Activated CD8-positive, alpha-beta memory T cell treated with anti-CD3 and anti-CD28 coated beads, Interleukin-2, amount 50 U/mL, for 48 hours (primary cell): ENCODE results near the gene ZNF735.
A peak's percentile ranks its signal among the peaks of the same experiment; 100 is the strongest.
"Not testable (repeated sequence)": the region's sequence is repeated elsewhere in the genome, so short reads cannot be mapped to it uniquely, and the experiment has no call there.

Experiments
- DNase-seq: peaks from one replicate; pipeline ENCODE4 v3.0.0-alpha.2; 2020

ZNF735 gene

DNA sequence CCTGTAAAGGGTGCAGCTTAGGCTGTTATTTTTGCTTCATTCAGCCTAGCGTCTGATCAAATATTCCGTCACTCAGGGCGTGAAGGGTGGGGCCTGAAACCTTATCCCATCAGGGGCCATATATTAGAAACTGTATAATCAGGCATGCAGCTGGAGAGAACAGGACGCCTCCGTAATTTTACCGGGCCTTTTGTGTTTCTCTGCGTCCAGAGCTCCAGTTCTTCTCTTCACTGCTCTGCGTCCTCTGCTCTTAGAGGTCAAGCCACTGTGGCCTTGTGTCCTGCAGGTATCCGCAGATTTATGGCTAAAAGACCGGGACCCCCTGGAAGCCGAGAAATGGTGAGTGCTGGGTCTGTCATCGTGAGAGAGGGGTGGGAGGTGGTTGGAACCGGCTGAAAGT is at the start of gene ZNF735:
ZNF735 (plus strand) TSS at position 301 of the 400 bp plus-strand sequence; CDS start at position 301, 0 bp downstream.
- no peak for DNase-seq

DNA sequence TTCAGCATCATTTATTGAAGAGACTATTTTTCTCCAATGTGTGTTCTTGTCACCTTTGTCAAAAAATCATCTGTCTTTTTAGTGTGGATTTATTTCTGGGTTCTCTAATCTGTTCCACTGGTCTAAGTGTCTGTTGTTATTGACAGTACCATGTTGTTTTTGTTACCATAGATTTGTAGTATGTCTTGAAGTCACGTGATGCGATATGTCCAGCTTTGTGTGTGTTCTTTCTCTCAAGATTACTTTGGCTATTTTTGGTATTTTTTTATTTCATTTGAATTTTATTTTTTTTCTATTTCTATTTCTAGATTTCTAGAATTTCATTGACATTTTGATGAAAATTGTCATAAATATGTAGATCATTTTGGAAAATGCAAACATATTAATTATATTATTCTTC is 36.0 kb upstream of the ZNF735 start:
- not testable (repeated sequence) for DNase-seq

DNA sequence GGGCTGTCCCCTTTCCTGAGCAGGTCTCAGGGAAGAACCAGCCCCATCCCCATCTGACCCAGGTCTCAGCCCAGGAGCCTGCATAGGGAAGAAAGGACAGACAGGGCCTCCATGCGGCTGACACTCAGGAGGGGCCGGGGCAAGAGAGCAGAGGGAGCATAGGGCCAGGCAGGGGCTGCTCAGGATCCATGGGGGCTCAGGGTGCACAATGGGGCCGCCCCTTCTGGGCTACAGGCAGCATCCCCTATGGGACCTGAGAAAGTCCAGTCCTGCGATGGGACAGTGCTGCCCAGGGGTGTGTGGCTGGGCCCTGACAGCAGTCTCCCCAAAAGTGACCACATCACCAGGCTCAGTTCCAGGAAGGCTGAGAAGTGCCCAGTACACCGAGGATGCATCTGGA is 32.7 kb upstream of the ZNF735 start:
- no peak for DNase-seq

DNA sequence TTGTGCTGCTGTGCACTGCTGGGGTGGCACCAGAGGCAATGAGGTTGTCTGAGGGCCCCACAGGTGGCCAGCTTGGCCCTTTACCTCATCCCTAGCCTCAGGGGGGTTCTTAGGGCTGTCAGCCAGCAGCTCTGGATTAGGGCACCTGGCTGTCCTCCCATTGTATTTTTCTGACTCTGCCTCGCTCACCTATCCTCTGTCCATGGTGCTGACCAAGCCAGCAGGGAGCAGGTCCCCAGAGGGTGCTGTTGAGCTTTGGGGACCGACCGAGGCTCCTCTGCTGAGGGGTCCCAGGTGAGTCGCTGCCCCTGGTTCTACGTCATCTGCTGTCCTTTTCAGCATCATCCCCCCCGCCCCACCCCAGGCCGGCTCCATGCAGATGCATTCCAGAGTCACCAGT is 32.1 kb upstream of the ZNF735 start:
- DNase-seq = no peak

DNA sequence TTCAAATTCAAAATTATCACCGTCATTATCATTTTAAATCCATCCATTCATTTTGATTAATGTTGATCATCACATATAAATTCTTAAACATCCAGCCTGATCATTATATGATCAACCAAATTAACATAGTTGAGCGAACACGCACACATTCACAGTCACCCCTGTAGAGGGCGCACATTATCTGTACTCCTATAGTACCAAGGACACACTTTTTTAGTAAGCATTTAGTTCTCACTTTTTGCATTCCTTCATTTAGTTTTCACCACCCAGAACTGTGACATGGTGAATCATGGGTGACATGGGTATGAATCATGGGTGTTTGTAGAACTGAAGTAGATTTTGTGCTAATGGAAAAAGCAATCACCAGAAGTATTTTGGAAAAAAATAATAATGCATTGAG is 26.0 kb upstream of the ZNF735 start:
- no peak for DNase-seq

DNA sequence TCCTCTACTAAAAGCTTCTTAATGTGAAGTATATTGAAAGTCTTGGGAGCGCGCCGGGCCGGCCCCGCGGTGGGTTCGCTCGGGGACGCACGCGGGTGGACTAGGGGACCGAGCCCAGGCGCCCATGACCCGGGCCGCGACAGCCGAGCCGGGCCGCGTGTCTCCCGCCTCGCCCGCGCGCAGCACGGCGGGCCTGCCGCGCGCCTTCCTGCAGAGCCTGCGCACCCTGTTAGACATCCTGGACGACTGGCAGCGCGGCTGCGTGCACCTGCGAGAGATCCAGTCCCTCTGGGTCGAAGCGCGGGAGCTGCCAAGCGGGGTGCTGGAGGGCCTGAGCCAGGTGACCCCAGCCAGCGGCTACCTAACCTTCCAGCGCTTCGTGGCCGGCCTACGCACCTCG is 25.4 kb upstream of the ZNF735 start:
- no peak for DNase-seq

DNA sequence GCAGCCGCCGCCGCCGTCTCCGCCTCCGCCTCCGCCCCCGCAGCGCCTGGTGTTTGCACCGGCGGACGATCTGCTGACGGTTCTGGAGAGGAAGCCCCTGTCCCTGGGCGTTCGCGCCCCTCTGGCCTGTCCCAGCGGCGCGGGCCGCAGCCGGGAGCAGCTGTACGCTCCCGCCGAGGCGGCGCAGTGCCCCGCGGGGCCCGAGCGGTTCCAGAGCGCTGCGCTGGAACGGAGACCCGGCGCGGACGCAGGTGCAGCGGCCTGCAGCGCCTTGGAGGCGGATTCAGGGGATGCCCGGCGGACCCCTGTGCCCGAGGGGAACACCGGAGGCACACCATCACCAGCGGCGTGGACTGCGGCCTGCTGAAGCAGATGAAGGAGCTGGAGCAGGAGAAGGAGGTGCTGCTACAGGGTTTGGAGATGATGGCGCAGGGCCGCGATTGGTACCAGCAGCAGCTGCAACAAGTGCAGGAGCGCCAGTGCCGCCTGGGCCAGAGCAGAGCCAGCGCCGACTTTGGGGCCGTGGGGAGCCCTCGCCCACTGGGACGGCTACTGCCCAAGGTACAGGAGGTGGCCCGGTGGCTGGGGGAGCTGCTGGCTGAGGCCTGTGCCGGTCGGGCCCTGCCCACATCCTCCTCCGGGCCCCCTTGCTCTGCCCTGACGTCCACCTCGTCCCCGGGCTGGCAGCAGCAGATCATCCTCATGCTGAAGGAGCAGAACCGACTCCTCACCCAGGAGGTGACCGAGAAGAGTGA is 24.8 kb upstream of the ZNF735 start:
- no peak for DNase-seq

DNA sequence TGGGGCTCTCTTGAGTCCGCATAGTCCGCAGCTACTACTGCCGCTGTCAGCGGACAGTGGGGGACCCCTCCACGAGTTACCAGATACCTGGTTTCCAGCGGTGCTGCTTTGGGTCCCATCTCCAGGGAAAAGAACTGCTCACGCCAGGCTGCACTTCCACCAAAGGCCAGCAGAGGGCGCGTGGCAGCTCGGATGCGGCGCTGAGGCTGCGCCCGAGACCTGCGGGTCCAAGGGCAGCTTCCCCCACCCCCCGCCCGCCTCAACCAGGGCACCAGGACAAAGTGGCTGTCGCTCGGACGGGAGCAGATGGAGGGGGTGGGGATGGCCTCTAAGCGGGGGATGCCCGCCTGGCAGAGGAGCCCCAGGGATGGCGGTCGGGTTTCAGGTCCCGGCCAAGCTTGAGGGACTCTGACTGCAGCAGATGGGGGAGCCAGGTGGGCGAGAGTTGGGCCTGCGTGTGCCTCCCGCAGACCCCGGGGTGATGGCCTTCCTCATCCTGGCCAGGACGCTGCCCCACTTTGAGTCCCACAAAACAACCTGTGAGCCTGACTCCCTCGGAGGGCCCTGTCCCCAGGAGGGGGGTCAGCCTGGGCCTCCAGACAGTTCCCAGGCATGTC is 23.8 kb upstream of the ZNF735 start:
- peak; percentile 84 for DNase-seq

DNA sequence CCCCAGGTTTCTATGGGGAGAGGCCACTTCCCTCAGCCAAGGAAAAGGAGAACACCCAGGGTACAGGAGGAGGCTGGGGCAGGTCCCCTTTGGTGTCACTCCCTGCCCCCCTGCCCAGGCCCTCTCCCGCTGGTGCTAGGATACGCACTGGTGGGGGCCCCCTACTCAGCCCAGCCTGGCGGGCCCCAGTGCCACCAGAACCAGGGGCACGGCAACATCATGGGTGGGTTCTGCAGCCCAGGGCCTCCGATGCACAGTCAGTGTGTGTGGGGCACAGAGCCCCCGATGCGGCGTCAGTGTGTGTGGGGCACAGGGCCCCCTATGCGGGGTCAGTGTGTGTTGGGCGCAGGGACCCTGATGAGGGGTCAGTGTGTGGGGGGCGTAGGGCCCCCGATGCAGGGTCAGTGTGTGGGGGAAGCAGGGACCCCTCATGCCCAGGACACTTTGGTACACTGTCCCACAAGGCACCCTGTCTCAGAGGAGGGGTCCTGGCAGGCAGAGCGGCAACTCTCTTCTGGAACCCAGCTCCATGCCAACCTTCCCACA is 23.1 kb upstream of the ZNF735 start:
- DNase-seq = no peak

DNA sequence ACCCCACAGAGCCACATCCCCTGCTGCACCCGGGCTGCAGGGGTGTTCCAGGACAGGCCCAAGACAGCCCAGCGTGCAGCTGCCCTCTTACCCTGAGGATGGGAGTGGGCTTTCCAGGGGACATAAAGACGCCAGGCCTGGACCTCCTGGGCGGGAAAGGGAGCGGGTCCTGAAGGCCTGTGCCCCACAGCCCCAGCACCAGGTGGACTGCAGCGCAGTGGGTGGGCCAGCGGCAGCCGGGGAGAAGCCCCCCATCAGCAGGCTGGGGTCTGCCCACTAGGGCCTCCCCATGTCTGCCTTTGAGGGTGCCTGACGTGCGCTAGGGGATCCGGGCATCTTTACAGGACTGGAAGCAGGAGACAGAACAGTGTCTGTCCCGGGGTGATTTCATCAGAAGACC is 22.6 kb upstream of the ZNF735 start:
- DNase-seq = no peak

DNA sequence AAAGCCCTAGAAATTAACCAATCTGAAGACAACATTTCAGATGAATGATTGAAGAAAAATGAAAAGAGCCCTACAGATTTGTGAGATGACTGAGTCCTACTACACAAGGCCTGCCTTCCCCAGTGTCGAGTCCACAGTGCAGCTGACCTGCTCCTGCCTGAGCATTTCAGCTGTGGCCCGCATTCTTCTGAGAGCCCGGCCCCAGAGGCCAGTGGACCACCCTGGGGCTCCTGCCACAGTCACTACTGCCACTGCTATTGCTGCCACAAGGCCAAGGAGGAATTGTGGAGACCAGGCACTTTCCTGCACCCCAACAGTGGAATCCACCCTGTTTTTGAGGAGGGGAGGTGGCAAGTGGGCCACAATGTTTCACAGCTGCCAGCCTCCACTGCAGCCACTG is 19.6 kb upstream of the ZNF735 start:
- no peak for DNase-seq

DNA sequence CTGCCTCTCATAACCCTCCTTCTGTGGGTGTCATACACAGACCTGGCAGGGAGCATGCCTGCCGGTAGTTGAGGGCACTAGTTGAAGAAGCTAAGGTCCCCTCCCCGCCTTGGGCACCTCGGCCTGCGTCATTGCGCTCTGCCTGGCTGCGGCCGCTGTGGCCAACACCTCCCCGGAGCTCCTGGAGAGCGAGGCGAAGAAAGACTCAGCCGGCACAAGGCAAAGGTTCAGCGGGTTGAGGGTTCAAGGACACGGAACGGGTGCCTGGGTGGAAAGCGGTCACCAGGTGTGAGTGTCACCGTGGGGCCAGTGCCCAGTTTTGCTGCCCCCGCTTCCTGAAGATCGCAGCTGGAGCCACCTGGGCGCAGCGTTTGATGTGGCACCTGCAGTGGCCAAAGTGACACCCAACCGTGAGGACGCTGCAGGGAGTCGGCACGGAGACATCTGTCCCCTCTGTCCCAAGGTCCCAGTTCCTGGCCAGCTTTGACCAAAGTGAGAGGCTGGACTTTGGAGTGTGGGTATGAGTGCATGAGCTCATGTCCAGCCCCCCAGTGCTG is 14.8 kb upstream of the ZNF735 start:
- DNase-seq = no peak

DNA sequence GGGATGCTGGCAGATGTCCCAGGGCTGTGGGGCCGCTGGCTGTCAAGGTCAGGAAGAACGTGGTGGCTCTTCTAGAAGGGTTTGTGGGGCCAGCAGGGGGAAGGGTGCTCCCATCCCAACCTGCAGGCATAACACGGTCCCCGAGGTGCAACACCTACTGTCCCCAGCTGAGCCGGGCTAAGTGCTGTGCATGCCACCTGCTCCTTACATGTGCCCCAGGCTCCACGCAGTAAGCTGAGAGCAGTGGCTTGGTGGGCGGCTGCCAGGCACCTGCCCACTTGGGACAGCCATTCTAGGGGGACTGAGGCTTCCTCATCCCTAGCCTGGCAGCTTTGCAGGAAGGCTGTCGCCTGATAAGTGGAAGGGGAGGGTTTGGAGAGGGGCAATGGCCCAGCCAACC is 14.2 kb upstream of the ZNF735 start:
- DNase-seq = no peak

DNA sequence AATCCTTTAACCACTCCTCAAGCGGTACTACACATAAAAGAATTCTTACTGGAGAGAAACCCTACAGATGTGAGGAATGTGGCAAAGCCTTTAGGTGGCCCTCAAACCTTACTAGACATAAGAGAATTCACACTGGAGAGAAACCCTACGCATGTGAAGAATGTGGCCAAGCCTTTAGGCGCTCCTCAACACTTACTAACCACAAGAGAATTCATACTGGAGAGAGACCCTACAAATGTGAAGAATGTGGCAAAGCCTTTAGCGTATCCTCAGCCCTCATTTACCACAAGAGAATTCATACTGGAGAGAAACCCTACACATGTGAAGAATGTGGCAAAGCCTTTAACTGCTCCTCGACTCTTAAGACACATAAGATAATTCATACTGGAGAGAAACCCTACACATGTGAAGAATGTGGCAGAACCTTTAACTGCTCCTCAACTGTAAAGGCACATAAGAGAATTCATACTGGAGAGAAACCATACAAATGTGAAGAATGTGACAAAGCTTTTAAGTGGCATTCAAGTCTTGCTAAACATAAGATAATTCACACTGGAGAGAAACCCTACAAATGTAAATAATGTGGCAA is 12.8 kb downstream of the ZNF735 start:
- not testable (repeated sequence) for DNase-seq

DNA sequence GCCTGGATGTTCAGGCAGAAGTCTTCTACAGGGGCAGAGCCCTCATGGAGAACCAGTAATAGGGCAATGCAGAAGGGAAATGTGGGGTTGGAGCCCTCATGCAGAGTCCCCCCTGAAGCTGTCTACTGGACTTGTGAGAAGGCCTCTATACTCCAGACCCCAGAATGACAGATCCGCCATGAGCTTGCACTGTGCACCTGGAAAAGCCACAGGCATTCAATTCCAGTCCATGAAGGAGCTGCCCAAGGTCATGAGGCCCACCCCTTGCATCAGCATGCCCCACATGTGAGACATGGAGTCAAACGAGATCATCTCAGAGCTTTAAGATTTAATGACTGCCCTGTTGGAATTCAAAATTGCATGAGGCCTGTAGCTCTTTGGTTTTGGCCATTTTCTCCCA is 16.4 kb downstream of the ZNF735 start:
- no peak for DNase-seq

DNA sequence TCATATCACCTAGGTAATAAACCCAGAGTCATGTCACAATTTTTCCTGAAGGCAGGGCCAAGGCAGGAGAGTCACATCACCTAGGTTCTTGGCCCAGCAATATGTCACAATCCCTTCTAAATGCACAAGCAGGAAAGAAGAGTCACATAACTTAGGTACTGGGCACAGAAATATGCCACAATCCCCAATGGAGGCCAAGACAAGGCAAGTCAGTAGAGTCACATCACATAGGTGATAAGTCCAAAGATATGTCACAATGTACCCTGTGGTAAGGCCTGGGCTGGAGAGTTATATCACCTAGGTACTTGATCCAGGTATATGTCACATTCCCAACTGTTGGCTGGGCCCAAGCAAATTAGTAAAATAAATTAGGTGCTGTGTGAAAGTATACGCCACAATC is 21.2 kb downstream of the ZNF735 start, which contains the start of gene ZNF679:
ZNF679 (plus strand) TSS at position 301 of the 400 bp plus-strand sequence. CDS start 20,644 bp downstream, outside the sequence.
- not testable (repeated sequence) for DNase-seq

DNA sequence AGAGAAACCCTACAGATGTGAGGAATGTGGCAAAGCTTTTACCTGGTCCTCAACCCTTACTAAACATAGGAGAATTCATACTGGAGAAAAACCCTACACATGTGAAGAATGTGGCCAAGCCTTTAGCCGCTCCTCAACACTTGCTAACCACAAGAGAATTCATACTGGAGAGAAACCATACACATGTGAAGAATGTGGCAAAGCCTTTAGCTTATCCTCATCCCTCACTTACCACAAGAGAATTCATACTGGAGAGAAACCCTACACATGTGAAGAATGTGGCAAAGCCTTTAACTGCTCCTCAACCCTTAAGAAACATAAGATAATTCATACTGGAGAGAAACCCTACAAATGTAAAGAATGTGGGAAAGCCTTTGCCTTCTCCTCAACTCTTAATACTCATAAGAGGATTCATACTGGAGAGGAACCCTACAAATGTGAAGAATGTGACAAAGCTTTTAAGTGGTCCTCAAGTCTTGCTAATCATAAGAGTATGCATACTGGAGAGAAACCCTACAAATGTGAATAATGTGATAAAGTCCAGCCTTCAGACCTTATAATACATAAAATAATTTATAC is 59.4 kb downstream of the ZNF735 start:
- DNase-seq = no peak
